ENCODE data around the gene SLC16A10. TPM values are rescaled to one million over a fixed set of nuclear protein-coding genes. Genes with fewer than 3 reads are reported as not detected.

Gene SLC16A10
- total and polyA plus RNA-seq, 2 experiments from 2014 or later: 19.9 to 34.1 TPM

DNA sequence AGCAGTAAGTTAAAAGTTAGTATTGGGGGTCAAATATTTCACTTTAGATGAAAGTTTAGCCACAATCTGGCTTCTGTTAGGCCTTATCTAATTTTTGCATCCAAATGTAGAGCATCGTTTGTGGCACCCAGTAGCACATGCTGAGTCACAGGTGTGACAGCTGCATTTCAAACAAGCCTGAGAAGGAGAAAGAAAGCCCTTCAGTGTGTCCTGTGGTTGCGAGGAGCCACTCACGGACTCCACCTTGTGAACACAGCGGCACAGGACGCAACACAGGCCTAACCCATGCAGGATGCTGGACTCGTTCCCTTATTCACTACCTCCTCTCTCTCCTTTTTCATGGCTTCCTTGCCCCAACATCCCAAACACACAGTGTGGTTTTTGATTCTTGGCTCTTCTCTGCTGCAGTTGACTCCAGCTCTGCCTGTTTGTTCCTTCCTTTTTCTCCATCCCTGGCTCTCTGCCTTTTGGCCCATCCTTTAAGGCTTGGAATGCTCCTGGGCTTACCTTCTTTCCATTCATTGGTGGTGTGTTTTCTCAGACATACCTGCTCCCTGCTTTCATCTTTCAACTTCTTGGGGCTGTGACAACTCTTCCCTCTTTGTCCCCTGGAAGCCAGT, 124.2 kb downstream of the SLC16A10 start:
- no peak overlapping the region for H3K4me3 ChIP-seq
- no peak overlapping the region for H3K27ac ChIP-seq
- H3K4me2 ChIP-seq: no peak overlapping the region
- H3K36me3 ChIP-seq (replicated peaks; ENCODE audit: insufficient read depth, low read depth): no peaks in the 10 kb centered on the region
- no peaks in the 10 kb centered on the region for H3K27me3 ChIP-seq
- no peaks in the 10 kb centered on the region for H3K9me3 ChIP-seq (ENCODE audit: low read depth)
- H3K9me2 ChIP-seq (replicated peaks; ENCODE audit: insufficient read depth): no peaks in the 10 kb centered on the region
- WGBS (ENCODE audit: low lambda C conversion rate, missing lambda C conversion rate): 86% methylated on average over 6 of the region's 6 CpGs
- DNase-seq (ENCODE audit: low spot score): no peak
- no peaks in the 10 kb centered on the region for H3K4me1 ChIP-seq (ENCODE audit: insufficient read depth)
- TF ChIP-seq EZH2phosphoT487 (IDR thresholded peaks at IDR 0.05; ENCODE audit: low read depth, severe bottlenecking, unreplicated experiment) (no peak), EZH2 (IDR thresholded peaks at IDR 0.05; ENCODE audit: borderline replicate concordance) (no peak)
- TF ChIP-seq, protein P1, sequence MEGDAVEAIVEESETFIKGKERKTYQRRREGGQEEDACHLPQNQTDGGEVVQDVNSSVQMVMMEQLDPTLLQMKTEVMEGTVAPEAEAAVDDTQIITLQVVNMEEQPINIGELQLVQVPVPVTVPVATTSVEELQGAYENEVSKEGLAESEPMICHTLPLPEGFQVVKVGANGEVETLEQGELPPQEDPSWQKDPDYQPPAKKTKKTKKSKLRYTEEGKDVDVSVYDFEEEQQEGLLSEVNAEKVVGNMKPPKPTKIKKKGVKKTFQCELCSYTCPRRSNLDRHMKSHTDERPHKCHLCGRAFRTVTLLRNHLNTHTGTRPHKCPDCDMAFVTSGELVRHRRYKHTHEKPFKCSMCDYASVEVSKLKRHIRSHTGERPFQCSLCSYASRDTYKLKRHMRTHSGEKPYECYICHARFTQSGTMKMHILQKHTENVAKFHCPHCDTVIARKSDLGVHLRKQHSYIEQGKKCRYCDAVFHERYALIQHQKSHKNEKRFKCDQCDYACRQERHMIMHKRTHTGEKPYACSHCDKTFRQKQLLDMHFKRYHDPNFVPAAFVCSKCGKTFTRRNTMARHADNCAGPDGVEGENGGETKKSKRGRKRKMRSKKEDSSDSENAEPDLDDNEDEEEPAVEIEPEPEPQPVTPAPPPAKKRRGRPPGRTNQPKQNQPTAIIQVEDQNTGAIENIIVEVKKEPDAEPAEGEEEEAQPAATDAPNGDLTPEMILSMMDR (IDR thresholded peaks at IDR 0.05; ENCODE audit: poor library complexity): no peak
- H2AFZ ChIP-seq: no peak overlapping the region
- H4K20me1 ChIP-seq (ENCODE audit: insufficient read depth, poor library complexity, severe bottlenecking): no peaks in the 10 kb centered on the region
- no peaks in the 10 kb centered on the region for H3K79me2 ChIP-seq

DNA sequence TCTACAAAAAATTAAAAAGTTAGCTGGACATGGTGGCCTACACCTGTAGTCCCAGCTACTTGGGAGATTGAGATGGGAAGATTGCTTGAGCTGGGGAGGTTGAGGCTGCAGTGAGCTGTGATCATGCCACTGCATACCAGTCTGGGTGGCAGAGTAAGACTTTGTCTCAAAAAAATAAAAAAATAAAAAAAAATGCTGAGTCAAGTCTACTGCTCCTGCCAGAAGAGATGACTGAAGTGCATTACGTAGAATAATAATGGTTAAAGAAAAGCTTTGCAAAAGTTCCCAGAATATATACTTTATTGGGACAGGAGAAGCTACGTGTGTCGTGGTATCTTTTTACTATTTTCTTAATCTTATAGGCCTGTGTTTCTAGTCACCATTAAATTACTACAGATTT, 125.3 kb downstream of the SLC16A10 start:
- no peaks in the 10 kb centered on the region for H3K79me2 ChIP-seq
- 91% methylated on average over 3 of the region's 3 CpGs for WGBS (ENCODE audit: low lambda C conversion rate, missing lambda C conversion rate)
- H3K27me3 ChIP-seq: no peaks in the 10 kb centered on the region

DNA sequence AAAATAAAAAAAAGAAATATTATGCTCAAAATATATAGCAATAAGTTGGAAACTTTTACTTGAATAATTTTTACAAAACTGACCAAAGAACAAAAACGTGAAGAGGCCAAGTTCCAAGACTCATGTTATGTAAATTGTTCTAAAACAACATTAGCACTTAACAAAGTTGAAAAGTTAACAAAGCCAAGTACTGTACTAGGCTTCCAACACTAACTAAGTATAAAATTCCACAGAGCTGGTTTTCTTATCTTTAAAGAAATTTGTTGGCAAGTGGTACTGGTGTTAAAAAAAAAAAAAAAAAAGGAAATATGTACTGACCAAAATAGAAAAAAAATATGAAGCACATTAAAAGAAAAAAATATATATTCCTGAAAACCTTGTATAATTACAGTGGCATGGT, 127.8 kb downstream of the SLC16A10 start:
- WGBS (ENCODE audit: low lambda C conversion rate, missing lambda C conversion rate): 89% methylated on average over 1 of the region's 1 CpG

More for the DNA sequence above, 125.3 kb downstream of the SLC16A10 start:
- Histone ChIP-seq H3K9me2 (replicated peaks; ENCODE audit: insufficient read depth) (no peaks in the 10 kb centered on the region), H3K27ac (no peak overlapping the region), H3K4me3 (no peak overlapping the region), H3K4me1 (ENCODE audit: insufficient read depth) (no peaks in the 10 kb centered on the region), H4K20me1 (ENCODE audit: insufficient read depth, poor library complexity, severe bottlenecking) (no peaks in the 10 kb centered on the region), H3K36me3 (replicated peaks; ENCODE audit: insufficient read depth, low read depth) (no peaks in the 10 kb centered on the region), H2AFZ (no peak overlapping the region), H3K4me2 (no peak overlapping the region), H3K9me3 (ENCODE audit: low read depth) (no peaks in the 10 kb centered on the region)
- no peak for DNase-seq (ENCODE audit: low spot score)
- no peak for TF ChIP-seq EZH2phosphoT487 (IDR thresholded peaks at IDR 0.05; ENCODE audit: low read depth, severe bottlenecking, unreplicated experiment)
- TF ChIP-seq, protein P1 (IDR thresholded peaks at IDR 0.05; ENCODE audit: poor library complexity): no peak
- TF ChIP-seq EZH2 (IDR thresholded peaks at IDR 0.05; ENCODE audit: borderline replicate concordance): no peak

More for the DNA sequence above, 127.8 kb downstream of the SLC16A10 start:
- Histone ChIP-seq H4K20me1 (ENCODE audit: insufficient read depth, poor library complexity, severe bottlenecking) (no peaks in the 10 kb centered on the region), H3K36me3 (replicated peaks; ENCODE audit: insufficient read depth, low read depth) (no peaks in the 10 kb centered on the region), H3K79me2 (no peaks in the 10 kb centered on the region), H3K27ac (no peak overlapping the region), H2AFZ (no peak overlapping the region), H3K4me3 (no peak overlapping the region), H3K27me3 (no peaks in the 10 kb centered on the region), H3K9me2 (replicated peaks; ENCODE audit: insufficient read depth) (no peaks in the 10 kb centered on the region), H3K4me2 (no peak overlapping the region), H3K4me1 (ENCODE audit: insufficient read depth) (no peaks in the 10 kb centered on the region), H3K9me3 (ENCODE audit: low read depth) (no peaks in the 10 kb centered on the region)
- DNase-seq (ENCODE audit: low spot score): no peak
- TF ChIP-seq EZH2phosphoT487 (IDR thresholded peaks at IDR 0.05; ENCODE audit: low read depth, severe bottlenecking, unreplicated experiment): no peak
- TF ChIP-seq, protein P1 (IDR thresholded peaks at IDR 0.05; ENCODE audit: poor library complexity): no peak
- no peak for TF ChIP-seq EZH2 (IDR thresholded peaks at IDR 0.05; ENCODE audit: borderline replicate concordance)
